K562 (cell line): Measurements from ENCODE around the gene ENO2. TPM values are rescaled to one million over a fixed set of nuclear protein-coding genes. Genes with fewer than 3 reads are reported as not detected.

ENCODE experiments used
- ATAC-seq: fragments of 200-7000 bp; cut with Tn5 transposase; 3 replicates; pipeline ENCODE4 v1.9.1; 2020; ENCODE audit warnings: moderate library complexity
- BruUV-seq: library from RNA; stranded (reverse); fragments of 400-500 nt; replicated peaks from 2 replicates; lab custom pipeline; 2021; lab: Mats Ljungman, UMichigan
- CTCF ChIA-PET: fragments of 300-600 bp; formaldehyde crosslinking; extraction: SDS; loops from one replicate; lab custom pipeline; 2021; ENCODE audit warnings: low intra/inter-chr PET ratio; lab: Yijun Ruan, JAX
- POLR2A ChIA-PET: fragments of 300-600, 350-650 bp; sonication (Branson Sonifier 250); formaldehyde crosslinking; extraction: SDS; loops from one replicate; lab custom pipeline; 2021; ENCODE audit warnings: antibody characterized with exemption, inconsistent platforms; lab: Yijun Ruan, JAX
- DNase-seq, 4 experiments: peaks; one replicate each; pipeline versions ENCODE4 v3.0.0 to v3.0.0-alpha.2; 2011 to 2018; ENCODE audit warnings: low spot score in 3 of 4, mixed read lengths in 3 of 4; ENCODE audit errors: extremely low read depth in 1 of 4
- FAIRE-seq: peaks from 2 replicates; lab custom pipeline; 2011; peaks lifted over from hg19 to GRCh38; lab: Jason Lieb, UNC
- H2AFZ ChIP-seq: 2 replicates; pipeline ENCODE4 v1.6.0; 2011; ENCODE audit warnings: low read depth, low read length, control low read depth, inconsistent platforms
- H3K27ac ChIP-seq: fragments of 200-600 bp; 3 replicates; pipeline ENCODE4 v1.8.0; 2011; ENCODE audit warnings: low read depth, mild to moderate bottlenecking, control low read depth, inconsistent platforms, low read length, moderate library complexity, mixed read lengths; ENCODE audit errors: extremely low read depth
- H3K27me3 ChIP-seq, 2 experiments: fragments of 300-600 bp in 1 of 2; 2 replicates in 1 of 2; 3 replicates in 1 of 2; pipeline versions ENCODE4 v1.6.0 to v1.8.0; 2011; ENCODE audit warnings: inconsistent platforms in 2 of 2, low read length in 2 of 2, mild to moderate bottlenecking in 1 of 2, mixed read lengths in 1 of 2, moderate library complexity in 1 of 2; ENCODE audit not compliant: control insufficient read depth in 2 of 2, insufficient read depth in 2 of 2
- H3K36me3 ChIP-seq: fragments of 300-600 bp; 3 replicates; pipeline ENCODE4 v1.8.0; 2011; ENCODE audit warnings: mild to moderate bottlenecking, low read length, inconsistent platforms; ENCODE audit not compliant: control insufficient read depth, insufficient read depth
- H3K4me1 ChIP-seq, 2 experiments: fragments of 200-600 bp in 1 of 2; replicated peaks in 1 of 2; 2 replicates in 1 of 2; 3 replicates in 1 of 2; pipeline versions ENCODE4 v1.5.1 to v1.8.0; 2011; ENCODE audit warnings: inconsistent platforms in 2 of 2, low read length in 2 of 2, mild to moderate bottlenecking in 1 of 2, mixed read lengths in 1 of 2, moderate library complexity in 1 of 2; ENCODE audit not compliant: control insufficient read depth in 2 of 2, insufficient read depth in 2 of 2
- H3K4me2 ChIP-seq: 2 replicates; pipeline ENCODE4 v1.6.1; 2011; ENCODE audit warnings: low read length, control low read depth, inconsistent platforms, mixed read lengths; ENCODE audit not compliant: insufficient read depth
- H3K4me3 ChIP-seq: fragments of 200-600 bp; sonication (generic), shearing (Covaris generic); 2 replicates; pipeline ENCODE4 v1.5.1; 2016; ENCODE audit warnings: control low read depth, inconsistent platforms
- H3K79me2 ChIP-seq: fragments of 200-600 bp; 3 replicates; pipeline ENCODE4 v1.8.0; 2011; ENCODE audit warnings: low read length, inconsistent platforms; ENCODE audit not compliant: control insufficient read depth, insufficient read depth
- H3K9ac ChIP-seq, 2 experiments: 2 replicates each; pipeline versions ENCODE4 v1.6.0 to v1.6.1; 2011; ENCODE audit warnings: low read depth in 2 of 2, low read length in 2 of 2, control low read depth in 1 of 2, inconsistent platforms in 1 of 2, mild to moderate bottlenecking in 1 of 2, mixed read lengths in 1 of 2; ENCODE audit not compliant: insufficient read depth in 1 of 2
- H3K9me1 ChIP-seq: one replicate; pipeline ENCODE4 v1.6.0; 2011; ENCODE audit warnings: inconsistent platforms, mild to moderate bottlenecking, low read length, moderate library complexity; ENCODE audit not compliant: control insufficient read depth, insufficient read depth
- H3K9me3 ChIP-seq: replicated peaks from 2 replicates; pipeline ENCODE4 v1.5.1; 2011; ENCODE audit warnings: low read depth, low read length, inconsistent platforms; ENCODE audit not compliant: control insufficient read depth, insufficient read depth
- H4K20me1 ChIP-seq: replicated peaks from 2 replicates; pipeline ENCODE4 v1.6.1; 2011; ENCODE audit warnings: low read length, inconsistent platforms, mixed read lengths; ENCODE audit not compliant: control insufficient read depth, insufficient read depth
- CGGBP1 ChIP-seq: fragments of 250-450 bp; sonication (Bioruptor Pico); IDR thresholded peaks from 2 replicates; pipeline ENCODE4 v1.9.0; 2021; ENCODE audit warnings: mild to moderate bottlenecking
- FOXP1 ChIP-seq: sonication (generic); formaldehyde crosslinking; IDR thresholded peaks from 2 replicates; pipeline ENCODE4 v1.8.0; 2022; ENCODE audit warnings: mild to moderate bottlenecking, missing genetic modification reagents
- HDAC3 ChIP-seq: fragments of 450-650 bp; IDR thresholded peaks from 2 replicates; pipeline ENCODE4 v1.6.1; 2018; ENCODE audit warnings: borderline replicate concordance, mild to moderate bottlenecking, moderate library complexity; ENCODE audit not compliant: partially characterized antibody
- HDAC6 ChIP-seq: IDR thresholded peaks from 2 replicates; pipeline ENCODE4 v1.6.1; 2012; ENCODE audit warnings: low read depth, mild to moderate bottlenecking, control low read depth, inconsistent platforms, low read length, moderate library complexity
- IRF2 ChIP-seq: sonication (generic); formaldehyde crosslinking; IDR thresholded peaks from 2 replicates; pipeline ENCODE4 v1.8.1; 2022; ENCODE audit warnings: mild to moderate bottlenecking, missing genetic modification reagents
- MCM5 ChIP-seq: fragments of 450-650 bp; IDR thresholded peaks from 2 replicates; pipeline ENCODE4 v1.6.1; 2016; ENCODE audit warnings: low read depth
- NCOA6 ChIP-seq: fragments of 450-650 bp; IDR thresholded peaks from 2 replicates; pipeline ENCODE4 v1.6.1; 2017; ENCODE audit warnings: mild to moderate bottlenecking
- NFE2 ChIP-seq: IDR thresholded peaks from 2 replicates; pipeline ENCODE4 v1.6.1; 2014; ENCODE audit warnings: antibody characterized with exemption, low read depth
- SNRNP70 ChIP-seq: fragments of 200-400 bp; formaldehyde crosslinking; optimal IDR thresholded peaks from 2 replicates; pipeline ENCODE3; 2017; ENCODE audit warnings: low read depth, low read length
- TEAD2 ChIP-seq: fragments of 450-650 bp; IDR thresholded peaks from 2 replicates; pipeline ENCODE4 v1.6.1; 2016; ENCODE audit warnings: missing genetic modification characterization, control low read depth, missing compliant biosample characterization
- THRA ChIP-seq: fragments of 450-650 bp; IDR thresholded peaks from 2 replicates; pipeline ENCODE4 v1.6.1; 2017; ENCODE audit warnings: mild to moderate bottlenecking, moderate library complexity
- ZMIZ1 ChIP-seq, 2 experiments: fragments of 150-350 bp in 1 of 2; IDR thresholded peaks; 2 replicates each; pipeline ENCODE4 v1.6.1; 2012 to 2016; ENCODE audit warnings: low read depth in 2 of 2, low read length in 2 of 2, mild to moderate bottlenecking in 1 of 2, moderate library complexity in 1 of 2
- ZNF583 ChIP-seq: fragments of 250-450 bp; sonication (Bioruptor Pico); IDR thresholded peaks from 2 replicates; pipeline ENCODE4 v1.4.0; 2020
- ZNF655 ChIP-seq: fragments of 250-450 bp; sonication (Bioruptor Pico); IDR thresholded peaks from 2 replicates; pipeline ENCODE4 v1.5.0; 2021
- WGBS: fragments of 100-300 bp; shearing (Covaris generic); methylation state at CpG from one replicate; pipeline ENCODE4 v1.1.6; 2016; ENCODE audit warnings: low coverage, mixed read lengths; ENCODE audit not compliant: insufficient coverage; ENCODE audit errors: missing lambda C conversion rate; 5-methylcytosine and 5-hydroxymethylcytosine counted together
- in situ Hi-C: fragments of 300-500 bp; cut with MboI; formaldehyde crosslinking; loops from 4 replicates; pipeline ENCODE4 v1.15.0; 2018; ENCODE audit warnings: inconsistent platforms, mixed read lengths
- intact Hi-C: fragments of 100-400 bp; cut with micrococcal nuclease; formaldehyde crosslinking; loops from 2 replicates; pipeline ENCODE4 v1.14.2; 2022
- polyA plus RNA-seq, 8 experiments: library from polyadenylated mRNA; depleted of rRNA in 4 of 8; stranded (reverse) in 5 of 8; unstranded in 3 of 8; fragments of >200 nt; fragmentation: Nextera tagmentation in 2 of 8; fragmentation: Illumina TruSeq in 1 of 8; extraction: Ambion mirVana in 2 of 8; extraction: Trizol in 1 of 8; gene quantifications; 2 replicates each; pipeline versions ENCODE4 v1.2.1 to v1.2.3, GENCODE V29; 2011 to 2014; ENCODE audit warnings: inconsistent platforms in 1 of 8, missing spikeins in 1 of 8
- total RNA-seq, 7 experiments: library from RNA; depleted of rRNA in 6 of 7; stranded (reverse); fragments of >200 nt in 6 of 7; fragmentation: Illumina TruSeq in 2 of 7; extraction: Trizol in 2 of 7; gene quantifications; 2 replicates each; pipeline versions ENCODE4 v1.2.1 to v1.2.3, GENCODE V29; 2011 to 2021; ENCODE audit warnings: low replicate concordance in 1 of 7

Gene ENO2
- total and polyA plus RNA-seq, 9 of the 15 experiments (the other 6 are each of a cell fraction or from before 2014, with no cell fraction given), result 10.9 to 43.3 (median 21.0) TPM

- BruUV-seq, result TSS peak; percentile 70
- DNase-seq (no peak), ATAC-seq (no peak), FAIRE-seq (no peak)
- CTCF ChIA-PET, result interaction anchor here (1.1 kb wide), 1 partner anchor 37 kb away, joined by 4 read pairs; no protein-coding TSS in a partner anchor
- Histone ChIP-seq H3K79me2 (peaks cover 5% of the 10 kb centered on the region; the same call in 1 of the 3 replicates), H3K9me3 (no peaks in the 10 kb centered on the region), H3K9me1 (peaks cover 4% of the 10 kb centered on the region), H3K4me3 (no peak overlapping the region), H3K27me3 (no peaks in the 10 kb centered on the region), H3K27ac (no peak overlapping the region), H3K9ac (no peak overlapping the region), H3K4me1 (peaks cover 19 to 31% of the 10 kb centered on the region in 2 experiments; a peak in 4 of 5 replicates), H3K36me3 (peaks cover 20% of the 10 kb centered on the region; the same call in 2 of the 3 replicates), H4K20me1 (no peaks in the 10 kb centered on the region), H2AFZ (no peak overlapping the region), H3K4me2 (no peak overlapping the region)
- no peak for TF ChIP-seq NFE2
- no peak for TF ChIP-seq ZMIZ1 (IDR thresholded peaks at IDR 0.05; ENCODE audit: low read depth in 2 of 2, low read length in 2 of 2)
- TF ChIP-seq ZNF655 (CRISPR knock-in tag), result no peak
- TF ChIP-seq NCOA6, result no peak
- no peak for TF ChIP-seq SNRNP70
- TF ChIP-seq CGGBP1 (CRISPR knock-in tag), result no peak
- TF ChIP-seq IRF2 (CRISPR knock-in tag), result no peak
- no peak for TF ChIP-seq HDAC6
- TF ChIP-seq FOXP1, result no peak
- no peak for TF ChIP-seq MCM5
- TF ChIP-seq HDAC3, result no peak
- no peak for TF ChIP-seq TEAD2 (tag)
- no peak for TF ChIP-seq THRA
- TF ChIP-seq ZNF583 (CRISPR knock-in tag), result no peak
- in situ Hi-C loops, result no loop called here
- POLR2A ChIA-PET, result interaction anchor here (0.6 to 4.0 kb wide), 2 partner anchors 21 to 423 kb away, joined by 3 to 29 read pairs; partner anchors contain the start of genes C12orf57 and RNU7-1
- intact Hi-C loops, result no loop called here
- WGBS, result 43% methylated on average over 9 of the region's 10 CpGs
Measured at GRCh38 chr12:6923003-6923732, 8.8 kb downstream of the ENO2 start.
